ENCODE measurements around the gene ULK3. TPM values are rescaled to one million over a fixed set of nuclear protein-coding genes. Genes with fewer than 3 reads are reported as not detected.

Gene ULK3
- total and polyA plus RNA-seq, 2 donors (not counting 3 experiments of a cell fraction or from before 2014, with no cell fraction given): 36.0 to 48.6 TPM

GRCh38 chr15:74869726-74870407 is 26.9 kb upstream of the ULK3 start:
- dilution Hi-C loops (cut with MboI; ENCODE audit: extremely low pct_ligation_motif_present, low sequenced_read_pairs): no loop called here
- Histone ChIP-seq H4K20me1 (replicated peaks; ENCODE audit: control insufficient read depth, extremely low read depth, insufficient read depth, low read length) (no peaks in the 10 kb centered on the region), H2AFZ (ENCODE audit: low read depth, low read length) (no peak overlapping the region), H3K4me2 (ENCODE audit: insufficient read depth, low read length) (peak overlapping the region; percentile 13), H3K9me1 (replicated peaks; ENCODE audit: control insufficient read depth, extremely low read depth, insufficient read depth, low read length) (no peaks in the 10 kb centered on the region), H3K4me1 (ENCODE audit: control insufficient read depth, extremely low read depth, insufficient read depth, low read length) (peaks cover 45% of the 10 kb centered on the region), H3K9me3 (replicated peaks; ENCODE audit: control insufficient read depth, insufficient read depth, low read length) (no peaks in the 10 kb centered on the region), H3K27ac (ENCODE audit: insufficient read depth, low read depth, low read length) (peak overlapping the region; percentile 25), H3K36me3 (ENCODE audit: control insufficient read depth in 2 of 2, extremely low read depth in 1 of 2, insufficient read depth in 2 of 2, low read length in 2 of 2) (no peaks in the 10 kb centered on the region), H3K27me3 (ENCODE audit: control insufficient read depth in 2 of 2, insufficient read depth in 2 of 2, low read length in 2 of 2) (no peaks in the 10 kb centered on the region), H3K79me2 (ENCODE audit: control insufficient read depth, insufficient read depth, low read length) (peaks cover 57% of the 10 kb centered on the region), H3K9ac (replicated peaks; ENCODE audit: extremely low read depth, insufficient read depth, low read length) (no peak overlapping the region), H3K4me3 (replicated peaks in 1 of 3; ENCODE audit: insufficient read depth in 1 of 3, low read depth in 1 of 3, low read length in 3 of 3) (no peak overlapping the region)
- peak; percentile 30 for TF ChIP-seq POLR2AphosphoS5 (IDR thresholded peaks at IDR 0.05; ENCODE audit: insufficient read depth, low read depth, low read length)
- TF ChIP-seq, protein P1, sequence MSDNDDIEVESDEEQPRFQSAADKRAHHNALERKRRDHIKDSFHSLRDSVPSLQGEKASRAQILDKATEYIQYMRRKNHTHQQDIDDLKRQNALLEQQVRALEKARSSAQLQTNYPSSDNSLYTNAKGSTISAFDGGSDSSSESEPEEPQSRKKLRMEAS (IDR thresholded peaks at IDR 0.05; ENCODE audit: insufficient read depth, insufficient read length): no peak
- ChIA-PET CTCF (interaction anchor here (0.8 to 6.4 kb wide), 10 partner anchors 9 to 99 kb away, joined by 3 to 54 read pairs (median 4); partner anchors contain the start of gene ULK3), POLR2A (no interaction called here)
- FAIRE-seq: peak; percentile 79
- intact Hi-C loops (cut with micrococcal nuclease): no loop called here
- BruUV-seq (replicated peaks): no TSS peak
- peak; percentile 43 for DNase-seq (ENCODE audit: low read depth, low spot score)

- no peaks in the 10 kb centered on the region for H4K20me1 ChIP-seq (replicated peaks; ENCODE audit: control insufficient read depth, extremely low read depth, insufficient read depth, low read length)
- no peaks in the 10 kb centered on the region for H3K9me3 ChIP-seq (replicated peaks; ENCODE audit: control insufficient read depth, insufficient read depth, low read length)
- H3K27ac ChIP-seq (ENCODE audit: insufficient read depth, low read depth, low read length): peak overlapping the region; percentile 25
Observed at GRCh38 chr15:74869372-74869725, 26.4 kb upstream of the ULK3 start.

More at GRCh38 chr15:74869372-74869725, 26.4 kb upstream of the ULK3 start:
- Histone ChIP-seq H3K9me1 (replicated peaks; ENCODE audit: control insufficient read depth, extremely low read depth, insufficient read depth, low read length) (no peaks in the 10 kb centered on the region), H3K4me3 (replicated peaks in 1 of 3; ENCODE audit: insufficient read depth in 1 of 3, low read depth in 1 of 3, low read length in 3 of 3) (no peak overlapping the region), H3K27me3 (ENCODE audit: control insufficient read depth in 2 of 2, insufficient read depth in 2 of 2, low read length in 2 of 2) (no peaks in the 10 kb centered on the region), H3K4me1 (ENCODE audit: control insufficient read depth, extremely low read depth, insufficient read depth, low read length) (peaks cover 45% of the 10 kb centered on the region), H3K9ac (replicated peaks; ENCODE audit: extremely low read depth, insufficient read depth, low read length) (no peak overlapping the region), H2AFZ (ENCODE audit: low read depth, low read length) (no peak overlapping the region), H3K36me3 (ENCODE audit: control insufficient read depth in 2 of 2, extremely low read depth in 1 of 2, insufficient read depth in 2 of 2, low read length in 2 of 2) (no peaks in the 10 kb centered on the region), H3K4me2 (ENCODE audit: insufficient read depth, low read length) (peak overlapping the region; percentile 3), H3K79me2 (ENCODE audit: control insufficient read depth, insufficient read depth, low read length) (peaks cover 59% of the 10 kb centered on the region)
- no TSS peak for BruUV-seq (replicated peaks)
- dilution Hi-C loops (cut with MboI; ENCODE audit: extremely low pct_ligation_motif_present, low sequenced_read_pairs): no loop called here
- intact Hi-C loops (cut with micrococcal nuclease): no loop called here
- FAIRE-seq (no peak), DNase-seq (ENCODE audit: low read depth, low spot score) (no peak)
- ChIA-PET CTCF (interaction anchor here (0.8 to 6.4 kb wide), 7 partner anchors 9 to 80 kb away, joined by 3 to 54 read pairs (median 4); partner anchors contain the start of gene ULK3), POLR2A (no interaction called here)
- TF ChIP-seq MYC (IDR thresholded peaks at IDR 0.05; ENCODE audit: low read depth, low read length): no peak
- no peak for TF ChIP-seq EZH2 (IDR thresholded peaks at IDR 0.05; ENCODE audit: borderline replicate concordance, low read depth, low read length, severe bottlenecking)
- TF ChIP-seq POLR2A (IDR thresholded peaks at IDR 0.05; ENCODE audit: low read depth, low read length): no peak
- TF ChIP-seq JUN (IDR thresholded peaks at IDR 0.05; ENCODE audit: borderline replicate concordance, insufficient read depth, insufficient read length, low read depth): no peak
- no peak for TF ChIP-seq FOS (IDR thresholded peaks at IDR 0.05; ENCODE audit: borderline replicate concordance, insufficient read depth, low read length)
- no peak for TF ChIP-seq CTCF (IDR thresholded peaks at IDR 0.05; ENCODE audit: extremely low read depth in 1 of 2, insufficient read depth in 1 of 2, low read depth in 1 of 2, low read length in 2 of 2)
- no peak for TF ChIP-seq POLR2AphosphoS5 (IDR thresholded peaks at IDR 0.05; ENCODE audit: insufficient read depth, low read depth, low read length)
- TF ChIP-seq, protein P1 (IDR thresholded peaks at IDR 0.05; ENCODE audit: insufficient read depth, insufficient read length): no peak

Data from endothelial cell of umbilical vein (primary cell).